OCI-M2 (cell line): ENCODE measurements around the gene JPH4.

Experiments
- DNase-seq: peaks from one replicate; lab custom pipeline; 2025; ENCODE audit not compliant: unreplicated experiment; lab: John Stamatoyannopoulos, UW

Gene JPH4

GRCh38 chr14:23565626-23566025 is 13.0 kb downstream of the JPH4 start:
- no peak for DNase-seq

- no peak for DNase-seq
Observed at GRCh38 chr14:23564876-23565275, 13.7 kb downstream of the JPH4 start.

- no peak for DNase-seq
Observed at GRCh38 chr14:23564181-23564812, 14.3 kb downstream of the JPH4 start.

- DNase-seq, result no peak
Observed at GRCh38 chr14:23563473-23564180, 15.0 kb downstream of the JPH4 start.

GRCh38 chr14:23562822-23563472 is 15.6 kb downstream of the JPH4 start:
- peak; percentile 61 for DNase-seq

- DNase-seq, result no peak
Observed at GRCh38 chr14:23561873-23562821, 16.4 kb downstream of the JPH4 start.

GRCh38 chr14:23561259-23561658 is 17.3 kb downstream of the JPH4 start:
- no peak for DNase-seq

- DNase-seq, result no peak
Observed at GRCh38 chr14:23559926-23560520, 18.6 kb downstream of the JPH4 start.

GRCh38 chr14:23559010-23559925 is 19.3 kb downstream of the JPH4 start:
- DNase-seq, result no peak

GRCh38 chr14:23558346-23559009 is 20.1 kb downstream of the JPH4 start:
- no peak for DNase-seq

- no peak for DNase-seq
Observed at GRCh38 chr14:23557946-23558345, 20.6 kb downstream of the JPH4 start.

- no peak for DNase-seq
Observed at GRCh38 chr14:23557521-23557920, 21.1 kb downstream of the JPH4 start.

GRCh38 chr14:23556700-23557440 is 21.7 kb downstream of the JPH4 start:
- DNase-seq, result no peak

- peak; percentile 89 for DNase-seq
Observed at GRCh38 chr14:23555882-23556699, 22.5 kb downstream of the JPH4 start, which contains the start of gene THTPA. TSS of gene THTPA (plus strand) at chr14:23556271. CDS start at chr14:23556758, 487 bp downstream.

- DNase-seq, result no peak
Observed at GRCh38 chr14:23555533-23555881, 23.1 kb downstream of the JPH4 start.

- peak; percentile 60 for DNase-seq
Observed at GRCh38 chr14:23551266-23552028, 27.1 kb downstream of the JPH4 start, which contains the start of gene ZFHX2. TSS of gene ZFHX2 (minus strand) at chr14:23551765. CDS start at chr14:23535325, 16,440 bp downstream.

GRCh38 chr14:23550812-23551265 is 27.8 kb downstream of the JPH4 start:
- DNase-seq, result no peak
